GM19397 (cell line): ENCODE results near the gene TMC6.
A peak's percentile ranks its signal among the peaks of the same experiment; 100 is the strongest.
"Not testable (repeated sequence)": the region's sequence is repeated elsewhere in the genome, so short reads cannot be mapped to it uniquely, and the experiment has no call there.

Experiments
- ATAC-seq: cut with Tn5 transposase; IDR thresholded peaks from one replicate; pipeline ENCODE4 v1.9.1; 2021; ENCODE audit warnings: mild to moderate bottlenecking, moderate library complexity; ENCODE audit not compliant: unreplicated experiment

The TMC6 gene

GRCh38 chr17:78159575-78160158 is 31.1 kb upstream of the TMC6 start:
- no peak for ATAC-seq

GRCh38 chr17:78154903-78155811 is 26.6 kb upstream of the TMC6 start:
- ATAC-seq, result peak; percentile 49

DNA sequence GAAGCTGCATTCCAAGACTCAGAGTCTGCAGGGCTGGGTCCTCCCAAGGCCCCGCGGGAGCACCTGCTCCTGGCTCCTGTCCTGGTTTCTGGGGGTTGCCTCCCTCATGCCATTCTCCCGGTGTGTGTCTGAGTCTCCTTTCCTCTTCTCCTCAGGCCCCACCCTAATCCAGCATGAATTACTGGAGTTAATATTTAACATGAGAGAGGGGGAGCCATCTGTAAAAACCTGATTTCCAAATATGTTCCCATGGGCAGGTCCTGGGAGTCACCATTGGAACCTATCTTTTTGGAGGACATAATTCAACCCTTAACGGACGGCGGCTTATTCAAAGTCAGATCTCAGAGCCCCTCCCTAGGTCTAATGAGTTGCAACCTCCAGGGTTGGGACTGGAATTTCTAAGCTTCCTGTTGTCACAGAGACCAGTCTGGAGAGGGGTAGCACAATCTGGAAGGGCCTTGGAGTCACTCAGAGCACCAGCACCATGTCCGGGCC is 23.0 kb upstream of the TMC6 start:
- ATAC-seq, result no peak

GRCh38 chr17:78148286-78149016 is 19.9 kb upstream of the TMC6 start:
- ATAC-seq, result no peak

DNA sequence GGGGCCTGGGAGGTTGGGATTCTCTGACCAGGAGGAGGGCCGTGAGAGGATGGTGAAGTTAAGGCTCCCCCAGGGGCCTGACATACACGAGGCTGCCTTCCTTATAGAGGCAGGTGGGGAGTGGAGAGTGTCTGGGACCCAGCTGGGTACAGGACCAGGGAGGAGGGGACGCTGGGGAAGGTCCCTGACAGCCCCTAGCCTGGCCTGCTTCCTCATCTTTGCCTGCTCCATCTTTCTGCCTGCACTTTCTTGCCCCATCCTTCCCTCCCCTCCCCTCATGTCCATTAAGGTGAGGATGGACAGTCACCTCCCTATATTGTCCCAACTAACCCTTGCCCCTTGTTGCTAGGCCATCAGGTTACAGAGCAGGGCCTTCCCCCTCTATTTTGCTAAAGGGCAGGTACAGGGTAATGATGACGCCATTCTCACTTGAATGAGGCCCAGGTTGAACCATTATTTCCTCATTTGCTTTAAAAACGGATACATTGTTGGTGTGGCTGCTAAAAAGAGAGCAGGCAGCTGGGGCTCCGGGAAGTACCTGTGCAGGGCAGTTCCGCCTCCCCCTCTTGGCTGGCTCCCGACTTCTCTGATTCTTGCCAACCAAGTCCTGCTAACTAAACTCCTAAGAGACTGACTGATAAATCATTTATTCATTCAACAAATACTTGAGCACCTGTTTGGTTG is 18.9 kb upstream of the TMC6 start:
- no peak for ATAC-seq

GRCh38 chr17:78146881-78147280 is 18.3 kb upstream of the TMC6 start:
- no peak for ATAC-seq

GRCh38 chr17:78146471-78146869 is 17.9 kb upstream of the TMC6 start:
- ATAC-seq, result no peak

- ATAC-seq, result no peak
These were observed 16.4 kb upstream of the TMC6 start for GRCh38 chr17:78144736-78145641.

DNA sequence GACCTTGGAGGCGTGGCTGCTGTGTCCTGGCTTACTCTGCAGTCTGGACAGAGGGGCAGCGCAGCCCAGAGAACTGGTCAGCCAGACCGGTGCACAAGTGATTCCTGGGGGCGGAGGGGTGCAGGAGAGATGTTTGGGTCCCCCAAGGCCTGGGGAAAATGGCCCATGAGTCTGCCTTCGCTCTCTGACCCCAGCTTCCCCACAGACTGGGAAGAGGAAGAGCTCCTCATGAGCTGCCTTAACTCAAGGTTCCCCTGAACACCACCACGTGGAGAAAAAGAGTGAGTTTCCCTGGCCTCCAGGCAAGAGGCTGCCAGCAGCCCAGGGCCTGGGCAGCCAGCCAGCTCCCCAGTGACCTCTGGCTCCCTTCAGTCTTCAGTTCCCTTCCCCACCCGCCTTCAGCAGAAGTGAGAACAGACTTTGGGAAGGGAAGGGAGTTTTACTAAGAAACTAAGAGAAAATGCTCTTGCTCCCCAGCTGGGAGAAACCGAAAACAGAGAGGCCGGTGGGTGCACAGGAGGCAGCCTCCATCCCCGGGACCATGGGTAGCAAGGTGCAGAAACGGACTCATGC is 15.7 kb upstream of the TMC6 start:
- ATAC-seq, result no peak

- ATAC-seq, result no peak
These were observed 14.9 kb upstream of the TMC6 start for GRCh38 chr17:78143214-78144146.

DNA sequence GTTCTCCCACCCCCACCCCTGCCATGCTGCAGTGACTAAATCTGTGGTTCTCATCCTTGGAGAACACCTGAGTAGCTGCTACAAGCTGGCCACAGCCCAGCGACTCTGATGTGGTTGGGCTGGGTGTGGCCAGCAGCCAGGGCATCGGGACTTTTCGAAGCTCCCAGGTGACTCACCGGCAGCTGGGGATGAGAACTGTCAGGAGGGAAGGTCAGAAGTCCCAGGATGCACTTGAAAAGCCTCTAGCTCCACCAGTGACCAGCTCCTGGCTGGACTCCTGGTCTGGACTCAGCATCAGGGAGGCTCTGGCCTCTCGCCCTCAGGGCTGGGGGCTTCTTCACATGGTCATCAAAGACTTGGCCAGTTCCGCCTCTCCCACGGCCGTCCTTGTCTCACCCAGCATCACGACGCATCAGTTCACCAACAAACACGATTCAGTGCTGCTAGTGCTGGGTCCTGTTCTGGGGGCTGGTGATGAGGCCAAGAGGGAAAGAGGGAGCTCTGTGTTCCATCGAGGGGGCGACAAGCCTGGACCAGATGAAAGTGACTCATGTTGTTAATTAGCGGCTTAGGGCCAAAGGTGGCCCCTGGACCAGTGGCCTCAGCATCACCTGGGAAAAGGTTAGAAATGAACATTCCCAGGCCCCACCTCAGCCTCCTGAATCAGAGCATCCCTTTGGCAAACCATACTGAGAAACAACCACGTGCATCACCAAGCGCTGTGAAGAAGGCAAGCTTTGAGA is 13.7 kb upstream of the TMC6 start:
- ATAC-seq, result no peak

- no peak for ATAC-seq
These were observed 13.0 kb upstream of the TMC6 start for GRCh38 chr17:78141437-78142118.

DNA sequence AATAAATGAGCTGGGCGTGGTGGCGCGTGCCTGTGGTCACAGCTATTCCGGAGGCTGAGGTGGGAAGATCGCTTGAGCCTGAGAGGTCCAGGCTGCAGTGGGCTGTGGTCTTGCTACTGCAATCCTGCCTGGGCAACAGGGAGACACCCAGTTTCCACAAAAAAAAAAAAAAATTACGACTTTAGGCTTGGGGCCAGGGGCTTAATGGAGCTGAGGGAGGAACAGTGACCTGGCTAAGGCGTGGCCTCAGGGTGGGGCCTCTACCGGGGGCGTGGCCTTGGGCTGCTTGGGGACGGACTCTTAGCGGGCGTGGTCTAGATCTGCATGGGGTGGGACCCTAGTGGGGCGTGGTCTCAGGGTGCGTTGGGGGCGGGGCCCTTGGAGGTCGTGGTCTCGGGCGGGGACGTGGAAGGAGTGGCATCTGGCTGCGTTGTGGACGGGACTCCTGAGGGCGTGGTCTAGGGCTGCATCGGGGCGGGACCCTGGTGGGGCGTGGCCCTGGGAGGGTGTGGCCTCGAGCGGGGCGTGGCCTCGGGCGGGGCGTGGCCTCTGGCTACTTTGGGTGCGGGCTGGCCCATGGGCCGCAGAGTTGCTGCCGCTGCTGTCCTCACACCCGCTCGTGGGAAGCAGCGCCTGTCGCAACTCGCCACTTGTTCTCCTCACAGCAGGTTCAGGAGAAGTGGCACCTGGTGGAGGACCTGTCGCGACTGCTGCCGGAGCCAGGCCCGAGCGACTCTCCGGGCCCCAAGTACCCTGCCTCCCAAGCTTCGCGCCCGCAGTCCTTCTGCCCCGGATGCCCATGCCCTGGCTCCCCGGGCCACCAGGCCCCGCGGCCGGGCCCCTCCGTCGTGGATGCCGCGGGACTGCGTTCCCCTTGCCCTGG is 11.9 kb upstream of the TMC6 start:
- peak; percentile 69 for ATAC-seq

- ATAC-seq, result not testable (repeated sequence)
These were observed 11.3 kb upstream of the TMC6 start for GRCh38 chr17:78139861-78140168.

GRCh38 chr17:78138204-78139060 is 9.9 kb upstream of the TMC6 start:
- ATAC-seq, result no peak
